ENCODE results near the gene KDM6B. TPM values are rescaled to one million over a fixed set of nuclear protein-coding genes. Genes with fewer than 3 reads are reported as not detected.

KDM6B gene
- total and polyA plus RNA-seq, 9 donors = 9.1 to 80.8 (median 53.5) TPM

- H3K4me1 ChIP-seq (ENCODE audit: insufficient read depth) = peaks cover 7% of the 10 kb centered on the region
- no peaks in the 10 kb centered on the region for H3K36me3 ChIP-seq
- intact Hi-C loops (cut with DNase I) = loop anchor here in 1 of 4 donors (10.0 kb wide), 1 partner anchor 208 kb away; the partner anchor contains the start of gene SAT2
- peak overlapping the region; percentile 95 for H3K4me3 ChIP-seq
- no peak for TF ChIP-seq POLR2A (IDR thresholded peaks at IDR 0.05)
- TF ChIP-seq CTCF (IDR thresholded peaks at IDR 0.05) = no peak
- TF ChIP-seq EP300 (IDR thresholded peaks at IDR 0.05) = no peak
- H3K27ac ChIP-seq = peak overlapping the region in 1 of 2 donors; percentile 99
- H3K27me3 ChIP-seq = no peaks in the 10 kb centered on the region
- WGBS, 3 donors = 28 to 34% (median 29%) methylated on average over 19 of the region's 19 CpGs
- no peaks in the 10 kb centered on the region for H3K9me3 ChIP-seq
- DNase-seq = peak in 3 of 5 donors; percentile 35 to 57 (median 45)
Measured at GRCh38 chr17:7833011-7833794, 814 bp upstream of the KDM6B start.

DNA sequence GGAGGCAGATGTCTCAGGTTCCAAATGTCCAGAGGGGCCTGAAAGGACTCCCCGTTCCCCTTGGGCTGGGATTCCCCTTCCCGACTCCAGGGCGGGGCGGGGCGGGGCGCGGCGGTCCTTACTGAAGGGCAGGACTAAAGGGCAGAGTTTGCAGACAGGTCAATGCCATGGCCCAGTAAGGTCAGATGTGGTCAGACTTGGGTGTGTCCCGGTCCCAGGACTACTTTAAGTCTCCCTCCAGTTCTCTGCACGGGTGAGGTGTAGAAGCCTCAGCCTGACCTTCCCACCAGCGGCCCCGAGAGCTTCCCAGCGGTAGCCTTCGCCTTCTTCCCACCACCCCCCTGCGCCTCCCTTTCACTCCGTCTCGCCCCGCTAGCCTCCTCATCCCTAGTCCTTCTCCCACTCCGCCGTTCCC, 532 bp downstream of the KDM6B start:
- intact Hi-C loops (cut with DNase I) = loop anchor here in 2 of 4 donors (2.0 to 10.0 kb wide), 2 partner anchors 18 to 210 kb away; partner anchors contain the start of gene SAT2 (in 1 of the 2)
- peak overlapping the region; percentile 97 to 99 for H3K27ac ChIP-seq
- TF ChIP-seq CTCF (IDR thresholded peaks at IDR 0.05) = no peak
- TF ChIP-seq POLR2A (IDR thresholded peaks at IDR 0.05) = peak; percentile 22
- TF ChIP-seq EP300 (IDR thresholded peaks at IDR 0.05) = no peak
- WGBS, 3 donors = 0 to 1% (median 1%) methylated on average over 16 to 20 of the region's 20 CpGs
- H3K4me3 ChIP-seq = peak overlapping the region; percentile 95
- peaks cover 15% of the 10 kb centered on the region for H3K4me1 ChIP-seq (ENCODE audit: insufficient read depth)
- H3K36me3 ChIP-seq = no peaks in the 10 kb centered on the region
- no peaks in the 10 kb centered on the region for H3K27me3 ChIP-seq
- DNase-seq = peak; percentile 75 to 86 (median 81)
- H3K9me3 ChIP-seq = no peaks in the 10 kb centered on the region

GRCh38 chr17:7834957-7835813, 1.2 kb downstream of the KDM6B start:
- intact Hi-C loops (cut with DNase I) = loop anchor here in 2 of 4 donors (2.0 to 10.0 kb wide), 2 partner anchors 18 to 210 kb away; partner anchors contain the start of gene SAT2 (in 1 of the 2)
- Histone ChIP-seq H3K4me3 (peak overlapping the region; percentile 95), H3K9me3 (no peaks in the 10 kb centered on the region), H3K27ac (peak overlapping the region; percentile 97 to 99), H3K36me3 (no peaks in the 10 kb centered on the region), H3K4me1 (ENCODE audit: insufficient read depth) (peaks cover 16% of the 10 kb centered on the region), H3K27me3 (no peaks in the 10 kb centered on the region)
- WGBS, 3 donors = 1% methylated on average over 50 to 69 of the region's 69 CpGs
- TF ChIP-seq EP300 (IDR thresholded peaks at IDR 0.05) (peak; percentile 63), CTCF (IDR thresholded peaks at IDR 0.05) (peak; percentile 77 to 94 (median 91)), POLR2A (IDR thresholded peaks at IDR 0.05) (peak; percentile 95)
- DNase-seq = peak; percentile 98 to 99 (median 99)
